Astrocyte of the hippocampus (primary cell): ENCODE measurements around the gene TMEM106C.

Experiments used
- DNase-seq: peaks from one replicate; pipeline ENCODE4 v3.0.0; 2011; ENCODE audit warnings: low read depth, low spot score

Gene TMEM106C

DNA sequence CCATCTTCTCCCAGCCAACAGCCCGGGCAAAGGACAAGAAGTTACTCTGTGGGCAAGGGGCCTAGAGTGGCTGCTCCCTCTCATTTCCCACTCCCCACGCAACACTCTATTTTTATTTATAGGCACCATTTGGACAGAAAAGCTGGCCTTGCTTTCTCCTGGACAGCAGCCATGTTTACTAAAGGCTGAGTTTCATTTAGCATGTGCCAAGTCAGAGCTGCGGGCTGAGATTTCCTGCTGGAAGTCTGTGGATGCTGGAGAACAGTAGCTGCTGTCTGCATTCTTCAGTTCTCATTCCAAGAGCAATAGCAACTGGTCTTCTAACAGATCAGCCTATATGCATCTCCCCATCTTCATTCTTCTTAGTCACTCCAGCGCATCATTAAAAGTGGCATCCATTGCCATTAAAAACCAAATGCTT, 32.6 kb downstream of the TMEM106C start:
- DNase-seq: peak; percentile 82

DNA sequence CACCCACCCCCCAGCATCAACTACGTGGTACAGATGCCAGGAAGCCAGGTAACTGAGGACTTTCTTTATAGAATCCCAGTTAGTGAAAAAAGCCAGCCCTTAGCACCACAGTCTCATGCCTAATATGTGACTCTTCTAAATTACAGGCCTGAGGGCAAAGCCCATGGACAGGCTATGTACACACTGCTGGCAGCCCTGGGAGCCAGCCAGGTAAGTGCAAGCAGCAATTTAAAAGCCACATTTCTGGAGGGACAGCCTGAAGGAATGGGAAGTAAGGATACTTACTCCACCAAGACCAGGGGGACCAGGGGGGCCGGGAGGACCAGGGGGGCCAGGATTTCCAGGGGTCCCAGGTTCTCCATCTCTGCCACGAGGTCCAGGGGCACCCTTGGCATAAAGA, 33.9 kb downstream of the TMEM106C start:
- DNase-seq: no peak

DNA sequence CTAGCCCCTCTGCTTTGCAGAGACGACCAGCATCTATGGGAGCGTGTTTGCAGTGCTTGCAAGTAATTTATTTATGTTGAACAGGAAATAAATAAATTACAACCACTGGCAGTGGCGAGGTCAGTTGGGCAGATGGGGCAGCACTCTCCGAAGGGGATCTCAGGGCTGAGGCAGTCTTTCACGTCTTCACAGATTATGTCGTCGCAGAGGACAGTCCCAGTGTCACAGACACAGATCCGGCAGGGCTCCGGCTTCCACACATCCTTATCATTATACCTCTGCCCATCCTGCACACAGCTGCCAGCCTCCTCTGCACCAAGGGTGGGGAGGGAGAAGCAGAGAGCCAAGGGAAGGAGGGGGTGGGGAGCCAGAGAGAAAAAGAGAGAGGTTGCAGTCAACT, 36.4 kb downstream of the TMEM106C start:
- DNase-seq: no peak

DNA sequence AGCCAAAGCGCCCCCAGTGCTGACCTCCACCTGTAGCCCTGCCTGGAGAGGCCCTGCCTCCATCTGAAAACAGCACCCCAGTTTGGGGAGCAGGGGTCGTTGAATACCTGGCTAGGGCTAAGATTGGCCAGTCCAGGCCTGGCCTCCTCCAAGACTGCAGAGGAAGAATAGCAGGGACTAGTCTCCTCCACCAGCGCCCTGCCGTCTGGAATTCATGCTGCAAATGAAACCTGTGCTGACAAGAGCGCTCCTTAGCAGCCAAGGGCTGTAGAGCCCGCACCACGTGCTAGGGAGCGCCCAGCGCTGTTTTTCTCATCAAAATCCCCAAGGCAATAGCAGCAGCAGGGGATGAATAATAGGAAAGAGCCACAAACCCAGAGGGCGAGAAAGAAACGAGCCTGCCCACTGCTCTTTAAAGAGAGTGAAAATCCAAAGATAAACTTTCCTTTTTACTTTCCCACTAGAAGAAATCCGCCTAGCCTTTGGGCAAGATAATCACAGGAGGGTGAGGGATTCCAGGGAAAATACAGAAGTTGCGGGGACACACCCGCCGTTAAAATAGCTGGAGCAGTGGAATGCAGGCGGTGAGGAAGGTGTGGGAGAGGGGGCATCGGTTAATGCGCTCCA, 37.6 kb downstream of the TMEM106C start:
- peak; percentile 82 for DNase-seq

DNA sequence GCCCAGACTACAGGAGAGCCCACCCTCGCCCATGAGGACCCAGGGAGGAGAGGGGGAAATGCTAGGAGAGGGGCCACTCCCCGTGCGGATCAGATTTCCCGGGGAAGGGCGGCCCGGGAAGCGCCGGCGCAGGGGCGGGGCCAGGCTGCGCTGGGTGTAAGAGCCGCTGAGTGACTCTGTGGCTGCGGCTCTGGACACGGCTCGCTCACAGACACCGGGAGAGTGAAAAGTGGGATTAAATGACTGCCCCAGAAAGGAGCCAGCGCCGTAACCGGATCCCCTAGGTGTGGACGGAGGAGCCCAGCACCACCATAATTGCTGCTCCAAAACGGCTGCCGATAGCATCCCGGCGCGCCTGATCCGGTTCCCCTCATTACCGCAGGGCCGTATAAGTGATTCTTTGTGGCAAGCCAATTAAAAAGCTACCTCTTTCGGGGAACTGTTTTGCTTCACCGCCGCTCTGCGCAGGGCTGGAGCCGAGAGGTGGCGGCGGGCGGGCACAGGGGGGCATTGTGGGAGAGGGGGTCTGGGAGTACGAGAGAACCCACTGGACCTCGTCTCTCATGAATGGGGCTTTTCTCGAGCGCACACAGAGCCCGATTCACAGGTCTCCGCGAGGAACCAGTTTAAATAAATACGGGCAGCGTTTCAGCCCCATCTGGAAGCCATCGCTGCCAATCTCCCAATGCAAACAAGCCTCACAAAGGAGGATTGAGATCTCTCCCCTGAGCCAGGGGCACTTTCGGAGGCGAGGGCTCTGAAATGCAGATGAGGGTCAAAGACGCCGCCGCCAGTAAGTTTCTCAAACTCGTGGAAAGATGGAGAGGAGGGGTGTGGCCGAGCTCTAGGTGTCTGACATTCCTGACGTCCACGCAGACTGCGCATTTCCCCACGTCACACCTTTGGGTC, 38.4 kb downstream of the TMEM106C start:
- peak; percentile 69 for DNase-seq

DNA sequence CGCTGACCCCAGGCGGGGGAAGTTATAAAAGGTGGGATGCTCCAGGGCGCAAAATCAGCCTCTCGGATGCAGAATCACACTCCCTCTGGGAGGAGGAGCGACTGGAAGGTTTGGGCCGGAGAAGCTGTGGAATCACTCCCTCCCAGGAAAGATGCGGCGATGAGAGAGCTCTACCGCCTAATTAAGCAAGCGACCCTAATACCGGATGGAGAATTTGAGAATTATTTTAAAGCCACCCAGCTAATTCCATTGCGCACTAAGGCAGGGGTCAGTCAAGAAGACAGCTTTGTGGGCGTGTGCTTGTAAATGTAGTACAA, 39.0 kb downstream of the TMEM106C start:
- DNase-seq: no peak

DNA sequence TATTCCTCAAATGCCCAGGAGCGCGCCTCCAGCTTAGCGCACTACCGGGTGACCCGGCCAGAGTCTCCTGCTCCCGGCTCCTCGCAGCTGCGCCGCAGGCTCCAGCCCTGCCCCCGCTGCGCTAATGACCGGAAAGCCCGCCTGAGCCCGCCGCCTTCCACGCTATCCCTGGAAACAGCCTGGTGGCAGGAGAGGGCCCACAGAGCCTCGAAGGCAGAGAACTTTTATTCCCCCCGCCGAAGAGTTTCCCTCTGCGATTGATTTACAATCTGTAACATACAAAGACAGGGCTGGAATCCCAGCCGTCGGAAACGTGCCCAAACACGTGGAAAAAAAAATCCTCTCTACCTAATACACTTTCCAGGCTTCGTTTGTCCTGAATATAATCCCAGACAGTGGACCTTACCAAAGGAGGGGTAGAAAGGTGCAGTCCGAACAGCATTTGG, 39.4 kb downstream of the TMEM106C start:
- peak; percentile 55 for DNase-seq

DNA sequence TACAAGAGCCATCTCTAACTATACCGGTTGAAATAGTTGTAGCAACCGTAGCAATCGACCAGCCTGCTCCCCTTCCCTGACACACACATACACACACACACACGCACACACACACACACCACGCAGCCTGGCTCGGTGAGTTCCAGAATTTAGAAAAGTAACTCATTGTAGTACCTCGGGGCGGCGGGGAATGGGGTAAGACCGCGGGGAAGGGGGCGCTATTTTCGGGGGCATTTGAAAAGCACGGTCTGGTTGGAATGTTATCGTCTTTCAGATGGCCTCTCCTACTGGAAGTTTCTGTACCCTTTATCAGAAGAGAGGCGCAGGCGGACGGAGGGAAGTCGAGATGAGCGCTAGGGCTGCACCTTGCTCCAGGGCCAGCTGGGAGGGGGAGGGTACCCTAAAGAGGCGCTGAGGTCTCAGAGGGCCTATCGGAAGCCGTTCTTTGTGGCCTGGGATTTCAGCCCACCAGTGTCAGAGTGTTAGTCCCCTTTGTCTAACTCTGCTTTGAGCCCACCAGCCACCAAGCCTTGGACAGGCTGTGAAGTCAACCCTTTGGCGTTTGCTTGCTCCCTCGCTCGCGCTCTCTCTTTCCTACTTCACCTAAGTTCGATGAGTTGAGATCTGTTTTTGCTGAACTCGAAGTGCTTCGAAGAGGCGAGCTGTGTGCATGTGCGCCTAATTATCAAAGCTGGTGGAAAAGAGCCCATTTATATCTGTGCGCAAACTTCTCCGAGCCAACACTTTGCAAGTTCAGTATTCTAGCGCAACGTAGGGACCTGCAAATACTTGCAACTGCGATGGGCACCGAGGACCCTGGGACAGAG, 40.0 kb downstream of the TMEM106C start:
- DNase-seq: peak; percentile 35

DNA sequence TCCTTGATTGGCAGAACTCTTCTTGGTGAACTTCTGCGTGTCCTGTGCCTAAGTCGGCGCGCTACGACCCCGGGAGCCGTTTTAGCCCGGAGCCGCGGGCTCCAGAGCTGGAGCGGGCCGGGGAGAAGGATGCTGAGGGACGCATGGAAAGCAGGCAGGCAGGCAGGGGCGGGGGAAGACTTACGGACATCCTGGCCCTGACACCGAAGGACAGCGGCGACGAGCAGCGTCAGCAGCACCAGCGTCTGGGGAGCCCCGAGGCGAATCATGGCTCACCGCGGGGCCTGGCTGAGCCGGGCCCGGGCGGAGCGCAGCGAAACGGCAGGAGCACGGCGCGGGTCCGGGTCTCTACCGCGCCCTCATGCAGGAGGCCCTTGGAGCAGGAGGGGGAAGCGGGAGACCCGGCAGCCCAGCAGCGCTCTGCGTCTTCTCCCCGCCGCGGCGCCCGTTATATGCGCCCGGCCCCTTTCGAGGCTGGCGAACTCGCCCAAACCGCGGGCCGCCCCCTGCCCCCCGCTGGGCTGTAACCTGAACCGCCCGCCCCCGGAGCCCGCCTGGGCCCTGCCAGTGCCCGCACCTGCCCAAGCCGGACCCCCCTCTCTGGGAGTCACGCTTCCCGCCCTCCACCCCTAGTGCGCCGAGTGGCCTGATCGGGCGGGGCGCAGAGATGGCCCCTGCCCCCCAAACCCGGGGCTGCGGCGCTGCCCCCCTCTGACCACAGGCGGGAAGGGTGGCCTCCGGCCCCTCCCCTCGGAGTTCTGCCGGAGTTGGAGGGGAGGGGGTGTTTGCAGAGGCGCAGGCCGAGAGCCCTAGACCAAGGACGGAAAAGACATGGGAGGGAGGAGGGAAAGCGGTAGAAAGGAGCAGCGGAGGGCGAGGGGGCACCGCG, 40.9 kb downstream of the TMEM106C start, which contains the start of gene COL2A1:
TSS of gene COL2A1 (minus strand) at position 424 of the 889 bp plus-strand sequence. CDS start at position 269, 155 bp downstream.
- peak; percentile 55 for DNase-seq

DNA sequence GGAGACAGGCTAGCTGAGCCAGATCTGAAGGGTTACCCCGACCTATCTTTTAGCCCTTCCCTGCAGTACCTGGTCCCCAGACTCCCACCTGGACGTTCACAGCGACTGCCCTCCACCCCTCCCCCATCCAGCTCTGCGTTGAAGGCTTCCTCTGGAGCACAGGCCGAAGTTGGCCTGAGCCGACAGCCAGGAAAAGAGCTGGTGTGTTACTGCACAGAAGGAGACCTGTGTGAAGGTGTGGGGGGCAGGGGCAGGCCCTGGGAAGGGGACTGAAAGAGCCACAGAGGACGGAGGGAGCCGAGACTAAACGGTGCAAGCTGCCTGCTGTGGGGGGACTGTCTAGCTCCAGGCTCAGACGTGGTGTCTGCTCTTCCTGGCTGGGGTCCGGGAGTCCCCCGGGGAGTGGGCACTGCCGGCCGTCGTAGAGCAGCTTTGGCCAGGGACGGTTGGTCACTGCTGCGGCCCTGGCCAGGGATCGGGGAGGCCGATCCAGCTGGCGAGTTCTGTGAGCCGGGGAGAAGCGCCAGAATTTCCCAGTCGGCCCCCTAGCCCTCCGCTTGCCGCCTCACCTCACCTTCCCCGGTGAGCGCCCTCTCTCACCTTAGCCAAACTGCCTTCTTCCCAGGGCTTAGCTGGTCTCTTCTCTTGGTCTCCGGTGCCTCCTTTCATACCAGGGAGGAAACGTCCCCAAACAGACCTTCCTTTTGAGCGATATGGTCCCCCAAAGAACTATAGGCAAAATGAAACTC, 41.8 kb downstream of the TMEM106C start:
- DNase-seq: no peak

DNA sequence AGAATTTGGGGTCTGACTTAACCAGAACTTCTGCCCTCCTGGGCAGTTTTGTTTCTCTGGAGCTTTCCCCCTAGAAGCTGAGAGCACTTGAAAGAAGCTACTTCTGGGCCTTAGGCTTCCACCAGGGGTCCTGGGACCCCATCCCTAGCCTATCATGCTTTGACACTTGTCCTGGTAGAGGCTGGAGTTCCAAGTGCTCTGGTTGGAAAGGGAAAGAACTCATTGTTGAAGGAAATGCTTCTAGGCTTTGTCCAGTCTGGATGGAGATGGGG, 42.3 kb downstream of the TMEM106C start:
- DNase-seq: no peak

DNA sequence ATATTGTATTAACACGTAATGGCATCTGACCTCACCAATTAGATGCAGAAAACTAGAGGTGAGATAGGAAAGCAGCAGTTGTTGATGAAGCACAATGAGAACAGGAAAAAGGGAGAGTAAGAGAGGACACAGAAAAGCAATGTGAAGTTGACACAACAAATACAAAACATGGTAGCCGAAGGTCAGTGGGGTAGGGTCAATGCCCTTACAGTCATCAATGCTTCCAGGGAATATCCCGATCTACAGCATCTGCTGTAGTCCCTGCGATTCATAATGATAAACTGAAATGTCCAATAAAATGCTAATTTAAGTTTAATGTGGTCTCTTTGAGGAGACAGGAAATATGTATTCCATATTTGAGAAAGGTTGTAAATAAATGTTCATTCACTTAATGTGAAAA, 43.8 kb downstream of the TMEM106C start:
- no peak for DNase-seq

DNA sequence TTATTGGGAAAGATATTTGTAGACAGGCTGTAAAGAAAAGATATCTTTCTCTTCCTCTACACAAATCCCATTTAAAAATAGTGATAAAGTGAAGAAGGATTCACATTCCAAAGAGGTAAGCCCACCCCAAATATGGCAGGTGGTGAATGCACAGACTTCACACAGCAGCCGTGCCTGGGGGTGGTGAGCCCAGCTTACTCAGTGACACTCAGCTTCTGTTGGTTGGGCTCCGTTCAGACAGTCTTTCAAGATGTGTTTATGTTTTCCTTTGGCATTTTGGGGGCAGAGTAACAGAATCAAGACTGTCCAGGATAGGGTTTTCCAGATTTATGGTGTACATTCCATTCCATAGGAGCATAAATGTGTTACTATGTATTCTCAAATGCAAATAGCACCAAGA, 45.0 kb downstream of the TMEM106C start:
- DNase-seq: no peak

DNA sequence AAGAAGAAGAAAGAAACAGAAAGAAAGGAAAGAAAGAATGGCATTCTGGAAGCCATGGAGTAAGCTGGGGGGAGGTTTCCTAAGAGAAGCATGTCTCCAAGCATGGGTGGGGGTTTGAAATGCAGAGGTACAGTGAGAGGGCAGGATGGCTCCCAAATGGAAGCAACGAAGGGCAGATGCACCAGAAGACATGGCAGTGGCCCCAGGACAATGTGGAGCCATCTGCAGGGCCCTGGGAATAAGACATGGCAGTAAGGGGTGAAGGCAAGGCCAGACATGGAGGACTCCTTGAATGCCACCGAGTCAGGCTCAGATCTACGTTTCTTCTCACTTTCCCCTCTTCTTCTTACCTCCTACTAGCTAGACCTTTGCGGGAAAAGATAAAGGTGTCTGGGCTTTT, 45.6 kb downstream of the TMEM106C start:
- DNase-seq: no peak

DNA sequence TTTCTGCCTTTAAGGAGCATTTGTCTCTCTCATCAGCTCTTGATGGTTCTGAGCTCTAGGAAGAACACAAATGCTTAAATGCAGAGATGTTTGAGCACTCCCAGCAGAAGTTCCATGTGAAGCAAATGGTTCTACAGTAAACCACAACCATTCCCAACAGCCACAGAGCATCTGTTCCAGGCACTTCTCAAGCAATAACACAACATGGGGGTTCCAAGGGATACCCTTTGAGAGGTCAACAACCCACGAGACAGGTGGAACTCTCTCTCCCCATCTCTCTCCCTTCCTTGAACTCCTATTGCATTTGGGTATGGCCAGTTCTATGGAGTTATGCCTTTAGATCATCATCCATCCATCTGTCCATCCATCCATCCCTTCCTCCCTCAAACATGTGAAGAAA, 46.1 kb downstream of the TMEM106C start:
- no peak for DNase-seq

DNA sequence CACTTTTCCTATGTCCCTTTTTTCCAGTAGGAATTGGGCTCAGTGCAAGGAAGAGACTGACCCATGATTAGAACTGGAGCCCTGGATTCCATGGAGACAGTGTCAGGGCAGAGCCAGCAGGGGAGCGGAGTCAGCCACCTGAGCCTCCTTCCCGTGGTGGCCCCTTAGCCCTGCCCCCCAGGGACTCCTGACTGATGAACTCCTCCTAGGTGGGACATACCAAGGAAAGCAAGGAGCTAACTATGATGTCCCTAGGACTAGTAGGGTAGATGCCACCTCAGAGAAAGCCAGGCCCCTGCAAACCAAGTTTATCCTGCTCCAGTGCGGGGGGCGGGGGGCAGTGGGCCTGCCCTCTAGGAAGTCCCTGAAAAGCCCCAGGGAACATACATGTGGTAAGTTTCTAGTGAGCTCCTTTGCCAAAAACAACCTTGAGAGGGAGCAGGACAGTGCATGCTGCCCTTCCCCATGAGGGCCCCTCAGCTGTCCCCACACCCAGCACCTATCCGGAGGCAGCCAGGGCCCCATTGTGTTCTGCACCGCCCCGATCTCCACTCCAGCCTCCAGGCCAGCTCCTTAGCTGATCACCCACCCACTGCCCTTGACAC, 47.1 kb downstream of the TMEM106C start:
- no peak for DNase-seq

DNA sequence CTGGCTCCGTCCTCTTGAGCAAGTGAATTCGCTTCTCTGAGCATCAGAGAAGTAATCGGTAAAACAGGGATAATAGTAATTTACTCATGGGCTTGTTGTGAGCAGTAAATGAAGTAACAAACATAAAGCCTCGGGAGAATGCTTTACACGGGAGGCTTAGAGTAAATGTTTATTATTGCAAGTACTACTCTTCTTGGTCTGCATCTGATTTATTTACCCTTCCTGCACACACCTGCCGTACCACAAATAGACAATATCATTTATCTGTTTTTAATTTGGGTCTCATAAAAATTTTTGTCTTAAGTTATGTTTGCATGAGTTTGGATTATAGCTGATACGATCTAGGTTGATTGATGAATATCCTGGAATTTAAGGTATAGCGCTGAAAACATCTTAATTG, 48.7 kb downstream of the TMEM106C start:
- DNase-seq: no peak

DNA sequence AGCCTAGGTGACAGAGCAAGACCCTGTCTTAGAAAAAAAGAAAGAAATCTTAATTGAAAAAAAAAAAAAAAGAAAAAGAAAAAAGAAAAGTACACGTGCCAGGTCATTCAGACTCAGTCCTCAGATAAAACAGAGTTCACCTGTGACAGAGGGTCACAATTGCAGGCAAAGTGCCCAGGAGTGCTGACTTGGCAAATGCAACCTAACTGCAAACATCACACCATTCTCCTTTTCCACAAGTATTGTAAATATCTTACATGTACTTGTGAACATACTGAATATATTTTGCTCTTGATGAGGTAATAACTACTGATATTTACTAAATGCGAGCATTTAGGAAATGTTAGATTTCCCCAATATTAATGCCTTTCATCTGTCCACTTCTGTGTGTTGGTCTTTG, 49.9 kb downstream of the TMEM106C start:
- DNase-seq: no peak

DNA sequence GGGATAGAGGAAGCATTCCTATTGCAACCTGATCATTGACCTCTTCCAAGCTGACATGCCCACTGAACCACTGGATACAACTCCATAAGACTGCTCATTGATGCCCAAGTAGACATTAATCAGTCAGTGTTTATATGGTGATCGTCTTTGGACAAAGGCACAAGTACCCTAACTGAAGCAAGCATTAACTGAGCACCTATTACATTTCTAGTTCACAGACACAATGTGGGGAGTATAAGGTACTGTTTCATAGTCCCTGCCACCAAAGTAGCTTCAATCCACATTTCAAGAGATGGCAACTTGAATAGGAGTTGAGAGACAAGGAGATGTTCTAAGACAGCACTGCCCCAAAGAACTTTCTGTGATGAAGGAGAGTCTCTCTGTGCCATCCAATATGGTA, 51.7 kb downstream of the TMEM106C start:
- no peak for DNase-seq

DNA sequence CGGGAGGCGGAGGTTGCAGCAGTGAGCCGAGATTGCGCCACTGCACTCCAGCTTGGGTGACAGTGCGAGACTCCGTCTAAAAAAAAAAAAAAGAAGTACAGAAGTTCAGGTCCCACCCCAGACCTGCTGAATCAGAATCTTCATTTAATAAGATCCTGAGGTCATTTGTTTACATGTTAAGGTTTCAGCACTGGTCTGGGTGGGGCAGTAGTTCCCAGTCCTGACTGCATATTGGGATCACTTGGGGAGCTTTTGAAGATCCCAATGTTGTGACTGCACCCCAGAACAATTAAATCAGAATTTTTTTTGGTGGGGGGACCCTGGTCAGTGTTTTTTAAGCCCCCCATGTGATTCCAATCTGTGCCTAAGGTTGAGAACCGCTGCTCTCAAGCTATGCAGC, 52.6 kb downstream of the TMEM106C start:
- no peak for DNase-seq
